ENCODE measurements around the gene YEATS2. TPM values are rescaled to one million over a fixed set of nuclear protein-coding genes. Genes with fewer than 3 reads are reported as not detected.
"Not testable (repeated sequence)": the region's sequence is repeated elsewhere in the genome, so short reads cannot be mapped to it uniquely, and the experiment has no call there.

The YEATS2 gene
- polyA plus RNA-seq, 4 donors: 3.5 to 19.2 (median 6.0) TPM

DNA sequence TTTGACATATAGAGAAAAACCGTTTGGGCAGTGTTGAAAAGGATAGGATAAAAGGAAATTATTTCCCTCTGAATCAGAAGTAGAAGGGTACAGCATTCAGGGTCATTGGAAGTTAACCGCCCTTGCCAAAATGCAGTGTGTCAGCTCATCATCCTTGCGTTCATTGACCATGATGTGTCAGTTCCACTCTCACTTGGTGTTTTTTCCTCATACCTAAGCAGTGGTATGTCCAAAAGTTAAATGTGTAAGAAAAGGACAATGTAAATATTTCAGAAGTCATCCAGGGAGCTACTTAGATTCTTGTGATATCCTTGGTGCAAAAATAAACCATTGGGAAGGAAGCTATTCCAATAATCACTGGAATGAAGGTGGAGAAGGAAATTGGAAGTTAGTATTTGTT is 77.0 kb downstream of the YEATS2 start:
- DNase-seq (no peak), FAIRE-seq (no peak)
- Histone ChIP-seq H3K27me3 (ENCODE audit: control insufficient read depth in 3 of 3, insufficient read depth in 3 of 3, low read length in 3 of 3) (no peaks in the 10 kb centered on the region), H3K36me3 (ENCODE audit: control insufficient read depth in 3 of 3, insufficient read depth in 2 of 3, low read depth in 1 of 3, low read length in 3 of 3) (peaks cover 7 to 44% (median 21%) of the 10 kb centered on the region in 3 donors), H3K4me1 (ENCODE audit: control insufficient read depth in 3 of 3, insufficient read depth in 2 of 3, low read depth in 1 of 3, low read length in 2 of 3) (no peaks in the 10 kb centered on the region), H3K9me3 (ENCODE audit: control insufficient read depth in 2 of 2, insufficient read depth in 1 of 2, low read depth in 1 of 2, low read length in 1 of 2) (peaks cover 0 to 3% of the 10 kb centered on the region in 2 donors), H3K27ac (ENCODE audit: low read depth in 1 of 3, low read length in 2 of 3) (no peak overlapping the region), H3K4me3 (ENCODE audit: low read depth in 1 of 3, low read length in 3 of 3) (no peak overlapping the region)
- 84 to 93% (median 86%) methylated on average over 3 of the region's 3 CpGs for WGBS, 3 donors

DNA sequence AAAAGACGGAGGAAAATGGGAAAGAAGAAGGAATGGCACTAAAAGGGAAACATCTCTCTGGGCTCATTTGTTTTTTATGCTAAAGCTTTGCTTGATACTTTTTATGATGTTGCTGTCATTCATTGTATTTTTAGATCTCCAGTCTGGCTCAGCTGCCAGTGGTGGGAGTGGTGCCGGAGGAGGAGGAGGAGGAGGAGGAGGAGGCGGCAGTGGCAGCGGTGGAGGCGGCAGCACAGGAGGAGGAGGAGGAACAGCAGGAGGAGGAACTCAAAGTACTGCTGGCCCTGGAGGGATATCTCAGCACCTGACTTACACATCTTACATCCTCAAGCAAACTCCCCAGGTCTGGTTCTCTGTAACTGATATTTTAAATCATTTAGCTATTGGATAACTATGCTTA is 78.2 kb downstream of the YEATS2 start:
- DNase-seq (peak; percentile 10 to 68), FAIRE-seq (no peak)
- H3K9me3 ChIP-seq (ENCODE audit: control insufficient read depth in 2 of 2, insufficient read depth in 1 of 2, low read depth in 1 of 2, low read length in 1 of 2): peaks cover 0 to 3% of the 10 kb centered on the region in 2 donors
- no peaks in the 10 kb centered on the region for H3K27me3 ChIP-seq (ENCODE audit: control insufficient read depth in 3 of 3, insufficient read depth in 3 of 3, low read length in 3 of 3)
- H3K36me3 ChIP-seq (ENCODE audit: control insufficient read depth in 3 of 3, insufficient read depth in 2 of 3, low read depth in 1 of 3, low read length in 3 of 3): peaks cover 7 to 44% (median 21%) of the 10 kb centered on the region in 3 donors
- 36 to 68% (median 68%) methylated on average over 2 to 5 of the region's 5 CpGs for WGBS, 3 donors
- no peak overlapping the region for H3K4me3 ChIP-seq (ENCODE audit: low read depth in 1 of 3, low read length in 3 of 3)
- H3K4me1 ChIP-seq (ENCODE audit: control insufficient read depth in 3 of 3, insufficient read depth in 2 of 3, low read depth in 1 of 3, low read length in 2 of 3): no peaks in the 10 kb centered on the region
- H3K27ac ChIP-seq (ENCODE audit: low read depth in 1 of 3, low read length in 2 of 3): no peak overlapping the region

DNA sequence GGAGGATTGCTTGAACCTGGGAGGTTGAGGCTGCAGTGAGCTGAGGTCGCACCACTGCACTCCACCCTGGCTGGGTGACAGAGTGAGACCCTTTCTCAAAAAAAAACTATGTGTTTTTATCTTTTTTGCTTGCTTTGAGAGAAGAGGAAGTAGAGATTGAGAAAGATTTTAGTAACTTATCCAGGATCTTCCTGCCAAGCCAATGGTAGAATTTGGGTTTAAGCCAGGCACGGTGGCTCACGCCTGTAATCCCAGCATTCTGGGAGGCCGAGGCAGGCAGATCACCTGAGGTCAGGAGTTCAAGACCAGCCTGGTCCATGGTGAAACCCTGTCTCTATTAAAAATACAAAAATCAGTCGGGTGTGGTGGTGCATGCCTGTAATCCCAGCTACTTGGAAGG is 78.9 kb downstream of the YEATS2 start:
- WGBS, 3 donors: 83 to 91% (median 89%) methylated on average over 5 of the region's 5 CpGs
- H3K9me3 ChIP-seq (ENCODE audit: control insufficient read depth in 2 of 2, insufficient read depth in 1 of 2, low read depth in 1 of 2, low read length in 1 of 2); H3K4me3 ChIP-seq (ENCODE audit: low read depth in 1 of 3, low read length in 3 of 3); H3K27me3 ChIP-seq (ENCODE audit: control insufficient read depth in 3 of 3, insufficient read depth in 3 of 3, low read length in 3 of 3); H3K4me1 ChIP-seq (ENCODE audit: control insufficient read depth in 3 of 3, insufficient read depth in 2 of 3, low read depth in 1 of 3, low read length in 2 of 3); H3K27ac ChIP-seq (ENCODE audit: low read depth in 1 of 3, low read length in 2 of 3); FAIRE-seq; DNase-seq: not testable (repeated sequence)
- H3K36me3 ChIP-seq (ENCODE audit: control insufficient read depth in 3 of 3, insufficient read depth in 2 of 3, low read depth in 1 of 3, low read length in 3 of 3): peaks cover 12 to 49% (median 21%) of the 10 kb centered on the region in 3 donors

DNA sequence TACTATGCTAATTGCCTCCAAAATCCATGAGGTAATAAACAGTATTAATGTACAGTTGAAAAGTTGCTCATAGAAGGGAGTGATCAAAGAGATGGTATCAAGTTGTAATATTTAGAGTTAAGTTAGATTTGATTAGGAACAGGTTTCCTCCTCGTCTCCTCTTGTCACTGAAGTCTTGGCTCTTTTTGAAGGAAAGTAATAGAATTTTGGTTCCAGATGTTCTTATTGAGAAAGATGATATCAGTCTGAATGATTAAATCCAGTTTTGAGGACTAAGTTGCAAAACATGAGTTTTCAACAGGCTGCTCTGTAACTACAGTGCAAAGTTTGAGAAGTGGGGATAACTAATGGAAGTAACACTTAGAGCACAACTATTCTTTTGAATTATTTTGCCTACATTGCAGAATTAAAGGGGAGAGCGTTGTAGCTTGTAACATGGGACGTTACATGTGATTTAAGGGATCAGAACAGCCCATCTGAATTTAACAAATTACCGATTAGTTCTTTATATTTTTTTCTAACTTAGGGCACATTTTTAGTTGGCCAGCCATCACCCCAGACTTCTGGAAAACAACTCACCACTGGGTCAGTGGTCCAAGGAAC is 79.5 kb downstream of the YEATS2 start:
- Histone ChIP-seq H3K4me1 (ENCODE audit: control insufficient read depth in 3 of 3, insufficient read depth in 2 of 3, low read depth in 1 of 3, low read length in 2 of 3) (no peaks in the 10 kb centered on the region), H3K9me3 (ENCODE audit: control insufficient read depth in 2 of 2, insufficient read depth in 1 of 2, low read depth in 1 of 2, low read length in 1 of 2) (peaks cover 0 to 3% of the 10 kb centered on the region in 2 donors), H3K4me3 (ENCODE audit: low read depth in 1 of 3, low read length in 3 of 3) (no peak overlapping the region), H3K27ac (ENCODE audit: low read depth in 1 of 3, low read length in 2 of 3) (no peak overlapping the region), H3K36me3 (ENCODE audit: control insufficient read depth in 3 of 3, insufficient read depth in 2 of 3, low read depth in 1 of 3, low read length in 3 of 3) (peaks cover 14 to 50% (median 22%) of the 10 kb centered on the region in 3 donors), H3K27me3 (ENCODE audit: control insufficient read depth in 3 of 3, insufficient read depth in 3 of 3, low read length in 3 of 3) (no peaks in the 10 kb centered on the region)
- DNase-seq (no peak), FAIRE-seq (no peak)
- 94 to 95% (median 95%) methylated on average over 4 of the region's 4 CpGs for WGBS, 3 donors

DNA sequence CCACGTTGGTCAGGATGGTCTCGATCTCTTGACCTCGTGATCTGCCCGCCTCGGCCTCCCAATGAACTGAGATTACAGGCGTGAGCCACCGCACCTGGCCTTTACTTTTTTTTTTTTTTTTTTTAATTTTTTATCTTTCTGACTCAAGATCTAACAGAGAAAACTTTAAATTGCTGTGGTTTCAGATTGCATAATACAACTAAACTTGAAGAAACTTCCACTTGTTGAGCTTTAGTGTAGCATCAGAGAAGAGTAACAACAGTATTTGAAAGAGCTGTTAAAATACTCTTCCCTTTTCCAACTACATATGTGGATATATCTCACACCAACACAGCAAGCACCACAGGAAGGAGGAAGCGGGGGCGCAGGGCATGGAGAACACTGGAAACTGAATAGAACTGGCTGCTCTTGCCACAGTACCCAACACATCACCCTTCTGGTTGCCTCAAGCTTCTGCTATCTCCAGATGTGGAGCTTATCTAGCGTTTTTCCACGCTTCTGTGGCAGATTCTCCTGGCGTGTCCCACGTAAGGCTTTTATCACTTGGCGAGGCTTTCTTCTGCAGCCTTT is 82.4 kb downstream of the YEATS2 start:
- H3K4me1 ChIP-seq (ENCODE audit: control insufficient read depth in 3 of 3, insufficient read depth in 2 of 3, low read depth in 1 of 3, low read length in 2 of 3): no peaks in the 10 kb centered on the region
- no peaks in the 10 kb centered on the region for H3K27me3 ChIP-seq (ENCODE audit: control insufficient read depth in 3 of 3, insufficient read depth in 3 of 3, low read length in 3 of 3)
- peaks cover 11 to 47% (median 16%) of the 10 kb centered on the region in 3 donors for H3K36me3 ChIP-seq (ENCODE audit: control insufficient read depth in 3 of 3, insufficient read depth in 2 of 3, low read depth in 1 of 3, low read length in 3 of 3)
- WGBS, 3 donors: 92 to 94% (median 94%) methylated on average over 14 of the region's 14 CpGs
- DNase-seq (no peak), FAIRE-seq (no peak)
- no peak overlapping the region for H3K4me3 ChIP-seq (ENCODE audit: low read depth in 1 of 3, low read length in 3 of 3)
- no peak overlapping the region for H3K27ac ChIP-seq (ENCODE audit: low read depth in 1 of 3, low read length in 2 of 3)
- no peaks in the 10 kb centered on the region for H3K9me3 ChIP-seq (ENCODE audit: control insufficient read depth in 2 of 2, insufficient read depth in 1 of 2, low read depth in 1 of 2, low read length in 1 of 2)

DNA sequence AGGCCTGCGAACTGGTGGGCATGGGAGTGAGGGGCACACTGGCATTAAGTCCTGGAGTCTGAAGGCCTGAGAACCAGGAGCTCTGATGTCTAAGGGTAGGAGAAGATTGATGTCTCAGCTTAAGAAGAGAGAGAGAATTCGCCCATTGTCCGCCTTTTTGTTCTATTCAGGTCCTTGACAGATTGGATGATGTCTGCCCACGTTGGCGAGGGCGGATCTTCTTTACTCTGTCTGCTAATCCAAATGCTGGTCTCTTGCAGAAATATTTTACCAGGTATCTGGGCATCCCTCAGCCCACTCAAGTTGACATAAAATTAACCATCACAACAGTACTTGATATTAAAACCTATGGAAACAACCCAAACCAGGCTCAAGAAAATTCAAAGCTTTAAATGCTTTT is 83.6 kb downstream of the YEATS2 start:
- Histone ChIP-seq H3K4me3 (ENCODE audit: low read depth in 1 of 3, low read length in 3 of 3) (no peak overlapping the region), H3K4me1 (ENCODE audit: control insufficient read depth in 3 of 3, insufficient read depth in 2 of 3, low read depth in 1 of 3, low read length in 2 of 3) (no peaks in the 10 kb centered on the region), H3K27ac (ENCODE audit: low read depth in 1 of 3, low read length in 2 of 3) (no peak overlapping the region), H3K9me3 (ENCODE audit: control insufficient read depth in 2 of 2, insufficient read depth in 1 of 2, low read depth in 1 of 2, low read length in 1 of 2) (no peaks in the 10 kb centered on the region), H3K36me3 (ENCODE audit: control insufficient read depth in 3 of 3, insufficient read depth in 2 of 3, low read depth in 1 of 3, low read length in 3 of 3) (peaks cover 11 to 49% (median 22%) of the 10 kb centered on the region in 3 donors), H3K27me3 (ENCODE audit: control insufficient read depth in 3 of 3, insufficient read depth in 3 of 3, low read length in 3 of 3) (no peaks in the 10 kb centered on the region)
- DNase-seq (no peak), FAIRE-seq (no peak)
- 96 to 97% (median 96%) methylated on average over 6 of the region's 6 CpGs for WGBS, 3 donors

DNA sequence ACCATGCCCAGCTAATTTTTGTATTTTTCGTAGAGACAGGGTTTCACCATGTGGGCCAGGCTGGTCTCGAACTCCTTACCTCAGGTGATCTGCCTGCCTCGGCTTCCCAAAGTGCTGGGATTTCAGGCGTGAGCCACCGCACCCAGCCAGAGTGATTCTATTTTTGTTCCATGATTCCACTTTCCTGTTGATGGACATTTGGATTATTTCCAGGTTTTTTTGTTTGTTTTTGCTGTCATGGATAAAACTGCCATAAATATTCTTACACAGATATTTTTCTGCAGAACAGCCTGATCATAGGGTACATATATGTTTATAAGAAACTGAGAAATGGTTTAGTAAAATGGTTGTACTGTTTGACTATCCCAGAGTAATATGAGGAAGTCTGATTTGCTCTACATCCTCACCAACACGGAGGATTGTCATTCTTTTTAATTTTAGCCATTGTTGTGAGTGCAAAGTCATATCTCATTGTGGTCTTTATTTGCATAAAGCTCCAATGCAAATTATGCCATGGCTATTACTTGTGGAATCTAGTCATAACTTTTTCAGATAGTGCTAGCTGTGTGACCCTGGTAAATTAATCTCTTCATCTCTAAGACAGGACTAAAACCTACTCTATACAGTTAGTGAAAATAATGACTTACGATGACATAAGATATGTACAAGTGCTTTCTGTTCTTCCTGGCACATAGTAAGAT is 85.1 kb downstream of the YEATS2 start:
- peaks cover 8 to 48% (median 23%) of the 10 kb centered on the region in 3 donors for H3K36me3 ChIP-seq (ENCODE audit: control insufficient read depth in 3 of 3, insufficient read depth in 2 of 3, low read depth in 1 of 3, low read length in 3 of 3)
- no peak for FAIRE-seq
- H3K4me3 ChIP-seq (ENCODE audit: low read depth in 1 of 3, low read length in 3 of 3): no peak overlapping the region
- no peak for DNase-seq
- H3K27ac ChIP-seq (ENCODE audit: low read depth in 1 of 3, low read length in 2 of 3): no peak overlapping the region
- H3K27me3 ChIP-seq (ENCODE audit: control insufficient read depth in 3 of 3, insufficient read depth in 3 of 3, low read length in 3 of 3): no peaks in the 10 kb centered on the region
- WGBS, 3 donors: 81 to 92% (median 88%) methylated on average over 7 of the region's 7 CpGs
- no peaks in the 10 kb centered on the region for H3K9me3 ChIP-seq (ENCODE audit: control insufficient read depth in 2 of 2, insufficient read depth in 1 of 2, low read depth in 1 of 2, low read length in 1 of 2)
- H3K4me1 ChIP-seq (ENCODE audit: control insufficient read depth in 3 of 3, insufficient read depth in 2 of 3, low read depth in 1 of 3, low read length in 2 of 3): no peaks in the 10 kb centered on the region

DNA sequence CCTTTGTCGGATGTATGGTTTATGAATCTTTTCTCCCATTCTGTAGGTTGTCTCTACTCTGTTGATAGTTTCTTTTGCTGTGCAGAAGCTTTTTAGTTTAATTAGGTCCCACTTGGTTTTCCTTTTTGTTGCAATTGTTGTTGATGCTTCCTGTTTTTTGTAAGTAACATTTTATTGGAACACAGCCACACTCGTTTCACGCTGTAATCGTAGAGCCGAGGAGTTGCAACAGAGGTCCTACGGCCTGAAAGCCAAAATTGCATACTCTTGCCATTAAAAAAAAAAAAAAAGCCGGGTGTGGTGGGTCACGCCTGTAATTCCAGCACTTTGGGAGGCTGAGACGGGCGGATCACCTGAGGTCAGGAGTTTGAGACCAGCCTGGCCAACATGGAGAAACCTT is 86.9 kb downstream of the YEATS2 start:
- H3K27ac ChIP-seq (ENCODE audit: low read depth in 1 of 3, low read length in 2 of 3); H3K4me3 ChIP-seq (ENCODE audit: low read depth in 1 of 3, low read length in 3 of 3); H3K9me3 ChIP-seq (ENCODE audit: control insufficient read depth in 2 of 2, insufficient read depth in 1 of 2, low read depth in 1 of 2, low read length in 1 of 2); DNase-seq; H3K27me3 ChIP-seq (ENCODE audit: control insufficient read depth in 3 of 3, insufficient read depth in 3 of 3, low read length in 3 of 3); FAIRE-seq; H3K4me1 ChIP-seq (ENCODE audit: control insufficient read depth in 3 of 3, insufficient read depth in 2 of 3, low read depth in 1 of 3, low read length in 2 of 3): not testable (repeated sequence)
- H3K36me3 ChIP-seq (ENCODE audit: control insufficient read depth in 3 of 3, insufficient read depth in 2 of 3, low read depth in 1 of 3, low read length in 3 of 3): peaks cover 5 to 38% (median 24%) of the 10 kb centered on the region in 3 donors
- WGBS, 3 donors: 92 to 93% (median 93%) methylated on average over 10 of the region's 10 CpGs
